HG03103 (cell line): ENCODE data around the gene CDH4.
"Not testable (repeated sequence)": the region's sequence is repeated elsewhere in the genome, so short reads cannot be mapped to it uniquely, and the experiment has no call there.

Experiments
- ATAC-seq: cut with Tn5 transposase; IDR thresholded peaks from one replicate; pipeline ENCODE4 v1.9.1; 2021; ENCODE audit warnings: low read depth; ENCODE audit not compliant: unreplicated experiment

CDH4 gene

GRCh38 chr20:61933951-61934715, 682.1 kb downstream of the CDH4 start:
- no peak for ATAC-seq

- ATAC-seq = no peak
Measured at GRCh38 chr20:61934716-61935530, 682.9 kb downstream of the CDH4 start.

- ATAC-seq = no peak
Measured at GRCh38 chr20:61935926-61936700, 684.1 kb downstream of the CDH4 start.

- ATAC-seq = no peak
Measured at GRCh38 chr20:61936701-61937131, 684.7 kb downstream of the CDH4 start.

- no peak for ATAC-seq
Measured at GRCh38 chr20:61937146-61937962, 685.3 kb downstream of the CDH4 start.

GRCh38 chr20:61937963-61938838, 686.1 kb downstream of the CDH4 start:
- ATAC-seq = no peak

GRCh38 chr20:61938839-61939690, 687.0 kb downstream of the CDH4 start:
- no peak for ATAC-seq

GRCh38 chr20:61939691-61940360, 687.8 kb downstream of the CDH4 start:
- no peak for ATAC-seq

GRCh38 chr20:61940491-61940890, 688.4 kb downstream of the CDH4 start:
- ATAC-seq = no peak

- ATAC-seq = no peak
Measured at GRCh38 chr20:61940976-61941720, 689.1 kb downstream of the CDH4 start.

- ATAC-seq = no peak
Measured at GRCh38 chr20:61941721-61942405, 689.8 kb downstream of the CDH4 start.

GRCh38 chr20:61942526-61942925, 690.5 kb downstream of the CDH4 start:
- no peak for ATAC-seq

- ATAC-seq = not testable (repeated sequence)
Measured at GRCh38 chr20:61944967-61945366, 692.9 kb downstream of the CDH4 start.

- not testable (repeated sequence) for ATAC-seq
Measured at GRCh38 chr20:61945495-61945894, 693.4 kb downstream of the CDH4 start.

GRCh38 chr20:61948056-61948455, 696.0 kb downstream of the CDH4 start:
- ATAC-seq = not testable (repeated sequence)

GRCh38 chr20:61948586-61949362, 696.7 kb downstream of the CDH4 start:
- no peak for ATAC-seq
